ENCODE results near the gene EIF4A2.

The EIF4A2 gene

DNA sequence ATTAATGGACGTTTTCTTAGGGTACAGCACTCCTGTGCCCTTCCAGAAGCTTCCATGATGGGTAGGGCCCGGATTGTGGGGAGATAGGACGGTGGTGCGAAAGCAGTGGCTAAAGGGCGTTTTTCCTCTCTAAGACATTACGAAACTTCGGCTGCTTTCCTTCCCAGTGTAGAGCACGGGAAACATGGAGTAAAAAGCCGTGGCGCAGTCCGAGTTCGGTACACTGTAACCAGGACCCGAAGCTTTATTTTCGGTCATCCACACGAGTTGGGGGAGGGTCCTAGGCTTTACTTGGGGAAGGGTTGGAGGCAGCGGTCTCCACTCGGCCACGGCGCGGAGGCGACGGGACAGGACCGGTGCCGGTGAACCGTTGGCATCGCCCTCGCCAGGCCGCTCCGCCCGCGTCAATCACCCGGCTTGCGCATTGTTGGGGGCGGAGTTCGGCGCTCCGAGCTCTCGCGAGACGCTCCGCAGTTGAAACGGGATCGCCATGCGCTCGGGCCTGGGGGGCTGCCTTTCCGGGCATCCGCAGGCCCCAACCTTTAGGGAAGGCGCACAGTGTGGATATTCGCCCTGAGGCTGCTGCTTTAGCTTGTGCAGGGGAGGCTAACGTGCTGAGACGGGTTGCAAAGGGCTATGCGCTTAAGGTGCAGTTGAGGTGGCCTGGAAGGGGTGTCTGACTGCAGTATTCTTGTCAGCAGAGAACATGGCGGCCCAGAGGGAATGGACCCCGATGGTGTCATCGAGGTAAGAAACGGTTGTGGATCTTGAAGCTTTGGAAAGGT, 546 bp downstream of the EIF4A2 start:
- DNase-seq (ENCODE audit: low read depth) = peak; percentile 68
- peak overlapping the region; percentile 100 for H3K4me3 ChIP-seq (ENCODE audit: control insufficient read depth, low read depth, low read length)
- TF ChIP-seq, protein P1, sequence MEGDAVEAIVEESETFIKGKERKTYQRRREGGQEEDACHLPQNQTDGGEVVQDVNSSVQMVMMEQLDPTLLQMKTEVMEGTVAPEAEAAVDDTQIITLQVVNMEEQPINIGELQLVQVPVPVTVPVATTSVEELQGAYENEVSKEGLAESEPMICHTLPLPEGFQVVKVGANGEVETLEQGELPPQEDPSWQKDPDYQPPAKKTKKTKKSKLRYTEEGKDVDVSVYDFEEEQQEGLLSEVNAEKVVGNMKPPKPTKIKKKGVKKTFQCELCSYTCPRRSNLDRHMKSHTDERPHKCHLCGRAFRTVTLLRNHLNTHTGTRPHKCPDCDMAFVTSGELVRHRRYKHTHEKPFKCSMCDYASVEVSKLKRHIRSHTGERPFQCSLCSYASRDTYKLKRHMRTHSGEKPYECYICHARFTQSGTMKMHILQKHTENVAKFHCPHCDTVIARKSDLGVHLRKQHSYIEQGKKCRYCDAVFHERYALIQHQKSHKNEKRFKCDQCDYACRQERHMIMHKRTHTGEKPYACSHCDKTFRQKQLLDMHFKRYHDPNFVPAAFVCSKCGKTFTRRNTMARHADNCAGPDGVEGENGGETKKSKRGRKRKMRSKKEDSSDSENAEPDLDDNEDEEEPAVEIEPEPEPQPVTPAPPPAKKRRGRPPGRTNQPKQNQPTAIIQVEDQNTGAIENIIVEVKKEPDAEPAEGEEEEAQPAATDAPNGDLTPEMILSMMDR (conservative IDR thresholded peaks at IDR 0.05; ENCODE audit: control insufficient read depth, insufficient read depth, low read depth, low read length) = no peak

- no peak for DNase-seq (ENCODE audit: low read depth)
- TF ChIP-seq, protein P1 (conservative IDR thresholded peaks at IDR 0.05; ENCODE audit: control insufficient read depth, insufficient read depth, low read depth, low read length) = no peak
- H3K4me3 ChIP-seq (ENCODE audit: control insufficient read depth, low read depth, low read length) = peak overlapping the region; percentile 100
Observed at GRCh38 chr3:186784820-186785494, 1.6 kb downstream of the EIF4A2 start.

GRCh38 chr3:186785495-186786018, 2.2 kb downstream of the EIF4A2 start:
- TF ChIP-seq, protein P1 (conservative IDR thresholded peaks at IDR 0.05; ENCODE audit: control insufficient read depth, insufficient read depth, low read depth, low read length) = no peak

DNA sequence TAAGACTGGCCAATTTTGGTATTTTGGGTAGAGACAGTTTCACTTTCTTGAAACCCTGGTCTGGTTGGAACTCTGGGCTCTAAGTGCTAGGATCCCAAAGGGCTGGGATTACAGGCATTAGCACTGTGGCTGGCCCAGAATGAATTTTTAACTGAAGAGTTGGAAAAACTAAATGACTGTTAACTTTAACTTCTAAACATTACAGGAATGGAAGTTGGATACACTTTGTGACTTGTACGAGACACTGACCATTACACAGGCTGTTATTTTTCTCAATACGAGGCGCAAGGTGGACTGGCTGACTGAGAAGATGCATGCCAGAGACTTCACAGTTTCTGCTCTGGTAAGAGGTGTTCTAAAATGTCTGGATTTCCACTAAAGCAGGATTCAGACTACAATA, 3.5 kb downstream of the EIF4A2 start:
- TF ChIP-seq, protein P1 (conservative IDR thresholded peaks at IDR 0.05; ENCODE audit: control insufficient read depth, insufficient read depth, low read depth, low read length) = no peak
- no peak for DNase-seq (ENCODE audit: low read depth)
- peak overlapping the region; percentile 100 for H3K4me3 ChIP-seq (ENCODE audit: control insufficient read depth, low read depth, low read length)

More at GRCh38 chr3:186785495-186786018, 2.2 kb downstream of the EIF4A2 start:
- H3K4me3 ChIP-seq (ENCODE audit: control insufficient read depth, low read depth, low read length) = peak overlapping the region; percentile 100
- no peak for DNase-seq (ENCODE audit: low read depth)

DNA sequence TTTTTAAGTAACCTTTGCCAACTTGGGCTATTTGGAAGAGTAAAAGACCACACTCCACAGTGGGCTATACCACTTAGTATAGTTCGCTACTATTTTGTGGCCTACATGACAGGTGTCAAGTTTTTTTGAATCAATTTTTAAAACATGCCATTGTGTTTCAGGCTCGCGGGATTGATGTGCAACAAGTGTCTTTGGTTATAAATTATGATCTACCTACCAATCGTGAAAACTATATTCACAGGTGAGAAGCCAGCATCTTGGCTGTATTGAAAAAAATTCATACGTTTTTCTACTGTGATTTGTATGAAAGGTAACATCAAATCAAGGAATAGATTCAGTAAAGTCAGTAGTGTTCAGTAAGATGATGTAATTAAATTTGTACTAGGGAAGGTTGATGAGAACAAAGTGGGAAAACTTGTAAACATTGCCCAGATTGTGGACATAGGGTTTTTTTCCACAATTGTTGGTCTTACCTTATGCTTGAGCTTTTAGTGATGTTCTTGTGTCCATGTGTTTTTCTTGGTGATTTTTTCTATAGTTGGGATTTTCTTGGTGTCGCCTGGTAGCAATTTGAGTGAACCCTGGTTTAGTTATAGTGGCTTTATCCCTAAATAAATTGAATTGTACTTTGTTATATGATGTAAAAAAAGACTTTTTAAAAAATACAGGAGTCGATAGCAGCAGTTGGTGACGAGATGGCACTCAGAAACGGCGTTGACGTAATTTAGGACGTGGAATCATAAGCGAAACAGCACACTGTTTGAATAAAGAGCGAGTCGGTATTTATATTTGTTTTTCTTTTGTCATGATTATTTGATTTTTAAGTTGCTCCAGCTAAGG, 4.5 kb downstream of the EIF4A2 start:
- no peak overlapping the region for H3K4me3 ChIP-seq (ENCODE audit: control insufficient read depth, low read depth, low read length)
- TF ChIP-seq, protein P1 (conservative IDR thresholded peaks at IDR 0.05; ENCODE audit: control insufficient read depth, insufficient read depth, low read depth, low read length) = no peak
- DNase-seq (ENCODE audit: low read depth) = no peak

Measured in fibroblast of mammary gland (primary cell).